SK-N-SH (cell line): Measurements from ENCODE around the gene GALNT12. TPM values are rescaled to one million over a fixed set of nuclear protein-coding genes. Genes with fewer than 3 reads are reported as not detected.

ENCODE experiments used
- CTCF ChIA-PET: fragments of 300-600, 350-600 bp; formaldehyde crosslinking; extraction: SDS; loops from one replicate; lab custom pipeline; 2021; lab: Yijun Ruan, JAX
- POLR2A ChIA-PET: fragments of 350-600 bp; sonication (Branson Sonifier 250); formaldehyde crosslinking; extraction: SDS; loops from one replicate; lab custom pipeline; 2020; ENCODE audit warnings: antibody characterized with exemption, inconsistent platforms; lab: Yijun Ruan, JAX
- DNase-seq: peaks from one replicate; pipeline ENCODE4 v3.0.0; 2012
- H2AFZ ChIP-seq: fragments of 200-600 bp; sonication (generic); 2 replicates; pipeline ENCODE4 v1.8.1; 2016; ENCODE audit warnings: antibody characterized with exemption, mild to moderate bottlenecking, low read depth
- H3F3A ChIP-seq: fragments of 200-600 bp; sonication (generic); replicated peaks from 2 replicates; pipeline ENCODE3; 2016; ENCODE audit warnings: antibody characterized with exemption, mild to moderate bottlenecking; ENCODE audit not compliant: insufficient read depth
- H3K27ac ChIP-seq, 2 experiments: fragments of 200-500 bp in 1 of 2; fragments of 200-600 bp in 1 of 2; sonication (Bioruptor generic) in 1 of 2; sonication (generic), shearing (Covaris generic) in 1 of 2; 2 replicates each; pipeline versions ENCODE4 v1.5.1 to v1.6.1; 2014 to 2016; ENCODE audit warnings: low read depth in 2 of 2, inconsistent platforms in 1 of 2, low read length in 1 of 2, mild to moderate bottlenecking in 1 of 2, mixed read lengths in 1 of 2
- H3K27me3 ChIP-seq: fragments of 200-600 bp; sonication (generic), shearing (Covaris generic); 2 replicates; pipeline ENCODE4 v1.6.1; 2016; ENCODE audit warnings: mixed run types; ENCODE audit not compliant: insufficient read depth
- H3K36me3 ChIP-seq, 2 experiments: fragments of 200-500 bp in 1 of 2; fragments of 200-600 bp in 1 of 2; sonication (Bioruptor generic) in 1 of 2; sonication (generic) in 1 of 2; replicated peaks in 1 of 2; 2 replicates each; pipeline versions ENCODE3 to v1.5.1; 2014 to 2016; ENCODE audit warnings: low read length in 1 of 2, mild to moderate bottlenecking in 1 of 2; ENCODE audit not compliant: insufficient read depth in 2 of 2, control insufficient read depth in 1 of 2
- H3K4me1 ChIP-seq, 2 experiments: fragments of 200-500 bp in 1 of 2; fragments of 200-600 bp in 1 of 2; sonication (Bioruptor generic) in 1 of 2; sonication (generic), shearing (Covaris generic) in 1 of 2; 2 replicates each; pipeline versions ENCODE4 v1.5.1 to v1.6.1; 2014 to 2016; ENCODE audit warnings: low read depth in 1 of 2, low read length in 1 of 2, mixed run types in 1 of 2; ENCODE audit not compliant: insufficient read depth in 2 of 2, control insufficient read depth in 1 of 2
- H3K4me2 ChIP-seq: fragments of 200-600 bp; sonication (generic), shearing (Covaris generic); 2 replicates; pipeline ENCODE4 v1.6.1; 2017; ENCODE audit warnings: mixed run types
- H3K4me3 ChIP-seq, 2 experiments: fragments of 200-500 bp in 1 of 2; fragments of 200-600 bp in 1 of 2; sonication (Bioruptor generic) in 1 of 2; sonication (generic), shearing (Covaris generic) in 1 of 2; 2 replicates each; pipeline versions ENCODE4 v1.5.1 to v1.8.1; 2014 to 2016; ENCODE audit warnings: low read depth in 2 of 2, inconsistent platforms in 1 of 2, low read length in 1 of 2, mild to moderate bottlenecking in 1 of 2, mixed read lengths in 1 of 2, moderate library complexity in 1 of 2
- H3K79me2 ChIP-seq: fragments of 200-600 bp; sonication (generic); 2 replicates; pipeline ENCODE4 v1.8.1; 2017; ENCODE audit warnings: mild to moderate bottlenecking; ENCODE audit not compliant: insufficient read depth
- H3K9ac ChIP-seq: fragments of 200-600 bp; sonication (generic); 2 replicates; pipeline ENCODE4 v1.6.1; 2017; ENCODE audit warnings: mixed run types
- H3K9me2 ChIP-seq: fragments of 200-600 bp; sonication (generic); 2 replicates; pipeline ENCODE4 v1.6.1; 2017; ENCODE audit warnings: mixed run types
- H3K9me3 ChIP-seq: fragments of 200-600 bp; sonication (generic); 2 replicates; pipeline ENCODE4 v1.6.1; 2017; ENCODE audit warnings: mixed run types, mild to moderate bottlenecking, moderate library complexity
- H4K20me1 ChIP-seq: fragments of 200-600 bp; sonication (generic); 2 replicates; pipeline ENCODE4 v1.6.1; 2017; ENCODE audit warnings: mild to moderate bottlenecking, mixed run types; ENCODE audit not compliant: insufficient read depth
- CHD2 ChIP-seq: fragments of 150-350 bp; IDR thresholded peaks from 2 replicates; pipeline ENCODE4 v1.6.1; 2018; ENCODE audit warnings: low read length; ENCODE audit not compliant: partially characterized antibody
- ELF1 ChIP-seq: IDR thresholded peaks from 2 replicates; pipeline ENCODE4 v1.4.0; 2012
- EZH2phosphoT487 ChIP-seq: fragments of 200-600 bp; sonication (generic); IDR thresholded peaks from 2 replicates; pipeline ENCODE4 v1.6.1; 2017; ENCODE audit warnings: low read depth, mixed run types, mild to moderate bottlenecking, antibody characterized with exemption, moderate library complexity, borderline replicate concordance
- FOSL2 ChIP-seq: IDR thresholded peaks from 2 replicates; pipeline ENCODE4 v1.4.0; 2012; ENCODE audit warnings: low read depth, mild to moderate bottlenecking, moderate library complexity, borderline replicate concordance
- FOXJ3 ChIP-seq: sonication (generic); formaldehyde crosslinking; IDR thresholded peaks from 2 replicates; pipeline ENCODE4 v1.5.1; 2020; ENCODE audit warnings: mild to moderate bottlenecking, missing genetic modification reagents
- FOXM1 ChIP-seq: IDR thresholded peaks from 2 replicates; pipeline ENCODE4 v1.4.0; 2012; ENCODE audit warnings: low read depth, mild to moderate bottlenecking
- GABPA ChIP-seq: IDR thresholded peaks from 2 replicates; pipeline ENCODE4 v1.4.0; 2012; ENCODE audit warnings: low read depth, mild to moderate bottlenecking
- GATA2 ChIP-seq: sonication (generic); formaldehyde crosslinking; IDR thresholded peaks from 2 replicates; pipeline ENCODE4 v1.5.0; 2020; ENCODE audit warnings: mild to moderate bottlenecking, missing genetic modification reagents
- JUND ChIP-seq: IDR thresholded peaks from 2 replicates; pipeline ENCODE4 v1.4.0; 2012
- MEF2A ChIP-seq: IDR thresholded peaks from 2 replicates; pipeline ENCODE4 v1.4.0; 2012; ENCODE audit warnings: low read depth, borderline replicate concordance
- MXI1 ChIP-seq: IDR thresholded peaks from 2 replicates; pipeline ENCODE4 v1.6.1; 2012; ENCODE audit warnings: mild to moderate bottlenecking, low read depth, low read length, improper control_type of control experiment
- NFIC ChIP-seq: IDR thresholded peaks from 2 replicates; pipeline ENCODE4 v1.4.0; 2012; ENCODE audit warnings: borderline replicate concordance
- NRF1 ChIP-seq: IDR thresholded peaks from 2 replicates; pipeline ENCODE4 v1.6.1; 2012; ENCODE audit warnings: low read depth, mild to moderate bottlenecking, low read length
- POLR2AphosphoS5 ChIP-seq: IDR thresholded peaks from 2 replicates; pipeline ENCODE4 v1.6.1; 2012; ENCODE audit warnings: low read depth, low read length
- RAD21 ChIP-seq: IDR thresholded peaks from 2 replicates; pipeline ENCODE4 v1.6.1; 2012; ENCODE audit warnings: mild to moderate bottlenecking, low read length
- RFX5 ChIP-seq: IDR thresholded peaks from 2 replicates; pipeline ENCODE4 v1.6.1; 2012; ENCODE audit warnings: mild to moderate bottlenecking, improper control_type of control experiment, low read length
- RXRA ChIP-seq: IDR thresholded peaks from 2 replicates; pipeline ENCODE4 v1.4.0; 2012; ENCODE audit warnings: low read depth, mild to moderate bottlenecking, borderline replicate concordance
- SIN3A ChIP-seq: IDR thresholded peaks from 2 replicates; pipeline ENCODE4 v1.6.1; 2012; ENCODE audit warnings: low read depth, mild to moderate bottlenecking, low read length, moderate library complexity, borderline replicate concordance
- TAF1 ChIP-seq: IDR thresholded peaks from 2 replicates; pipeline ENCODE4 v1.6.1; 2012; ENCODE audit warnings: low read depth, mild to moderate bottlenecking, low read length, moderate library complexity, borderline replicate concordance
- TCF12 ChIP-seq: IDR thresholded peaks from 2 replicates; pipeline ENCODE4 v1.4.0; 2012
- TEAD4 ChIP-seq: IDR thresholded peaks from 2 replicates; pipeline ENCODE4 v1.4.0; 2012; ENCODE audit warnings: mild to moderate bottlenecking, borderline replicate concordance; ENCODE audit not compliant: insufficient read depth
- YY1 ChIP-seq: IDR thresholded peaks from 2 replicates; pipeline ENCODE4 v1.4.0; 2012; ENCODE audit warnings: low read depth, mild to moderate bottlenecking
- WGBS: methylation state at CpG from one replicate; pipeline ENCODE4 v1.1.6; 2017; ENCODE audit warnings: low lambda C conversion rate; 5-methylcytosine and 5-hydroxymethylcytosine counted together
- polyA plus RNA-seq, 3 experiments: library from polyadenylated mRNA; depleted of rRNA; stranded (reverse); fragments of >200 nt; gene quantifications; 2 replicates each; pipeline ENCODE4 v1.2.3, GENCODE V29; 2012
- TF ChIP-seq, protein P1 (sequence below): IDR thresholded peaks from 2 replicates; pipeline ENCODE4; 2012
- TF ChIP-seq, protein P2 (sequence below): IDR thresholded peaks from 2 replicates; pipeline ENCODE4 v1.4.0; 2012; ENCODE audit warnings: low read depth, borderline replicate concordance
- TF ChIP-seq, protein P3 (sequence below): fragments of 150-350 bp; IDR thresholded peaks from 2 replicates; pipeline ENCODE4 v1.6.1; 2017; ENCODE audit warnings: antibody characterized with exemption, low read length, low read depth, borderline replicate concordance
- TF ChIP-seq, protein P4 (sequence below): IDR thresholded peaks from 2 replicates; pipeline ENCODE4 v1.4.0; 2012; ENCODE audit warnings: low read depth, borderline replicate concordance

GALNT12 gene
- polyA plus RNA-seq, 1 of the 3 experiments (the other 2 are of a cell fraction) = 7.4 TPM

DNA sequence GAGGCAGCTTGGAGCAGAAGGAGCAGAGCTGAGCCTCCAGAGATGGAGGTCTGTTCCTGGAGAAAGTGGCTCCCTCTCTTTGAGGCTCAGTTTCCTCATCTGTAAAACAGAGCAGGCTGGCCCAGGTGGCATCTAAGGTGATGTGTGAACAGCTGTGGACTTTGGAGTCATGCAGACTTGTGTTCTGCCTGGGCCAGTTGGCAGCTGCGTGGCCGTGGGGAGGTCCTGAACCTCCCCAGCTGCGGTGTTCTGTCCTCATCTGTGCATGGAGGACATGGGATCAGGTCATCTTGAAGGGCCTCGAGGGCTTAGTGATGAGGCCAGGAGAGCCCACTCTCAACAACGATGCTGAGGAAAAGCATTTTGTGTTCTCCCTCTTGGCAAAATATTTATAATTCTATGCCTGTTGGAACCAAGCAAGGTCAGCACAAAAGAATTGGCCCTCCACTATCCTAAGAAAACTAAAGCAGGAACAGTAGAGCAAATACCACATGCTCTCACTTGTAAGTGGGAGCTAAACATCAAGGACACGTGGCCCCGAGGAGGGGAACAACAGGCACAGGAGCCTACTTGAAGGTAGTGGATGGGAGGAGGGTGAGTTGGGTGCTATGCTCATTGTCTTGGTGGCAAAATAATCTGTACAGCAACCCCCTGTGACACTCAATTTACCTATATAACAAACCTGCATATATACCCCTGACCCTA, 73.0 kb downstream of the GALNT12 start:
- Histone ChIP-seq H3K79me2 (no peaks in the 10 kb centered on the region), H3F3A (no peaks in the 10 kb centered on the region), H3K4me3 (no peak overlapping the region), H2AFZ (no peak overlapping the region), H3K9me3 (no peaks in the 10 kb centered on the region), H3K27ac (no peak overlapping the region), H3K36me3 (no peaks in the 10 kb centered on the region), H3K4me1 (no peaks in the 10 kb centered on the region), H3K27me3 (no peaks in the 10 kb centered on the region; the same call in 1 of the 2 replicates), H4K20me1 (no peaks in the 10 kb centered on the region), H3K9ac (no peak overlapping the region), H3K9me2 (no peaks in the 10 kb centered on the region), H3K4me2 (no peak overlapping the region)
- 43% methylated on average over 4 of the region's 7 CpGs for WGBS
- DNase-seq = no peak
- ChIA-PET POLR2A (no interaction called here), CTCF (interaction anchor here (0.9 kb wide), 1 partner anchor 32 kb away, joined by 3 read pairs; no protein-coding TSS in a partner anchor)
- no peak for TF ChIP-seq MEF2A
- TF ChIP-seq GABPA = no peak
- no peak for TF ChIP-seq TCF12
- no peak for TF ChIP-seq FOXM1
- TF ChIP-seq RFX5 = no peak
- no peak for TF ChIP-seq MXI1
- TF ChIP-seq, protein P1, sequence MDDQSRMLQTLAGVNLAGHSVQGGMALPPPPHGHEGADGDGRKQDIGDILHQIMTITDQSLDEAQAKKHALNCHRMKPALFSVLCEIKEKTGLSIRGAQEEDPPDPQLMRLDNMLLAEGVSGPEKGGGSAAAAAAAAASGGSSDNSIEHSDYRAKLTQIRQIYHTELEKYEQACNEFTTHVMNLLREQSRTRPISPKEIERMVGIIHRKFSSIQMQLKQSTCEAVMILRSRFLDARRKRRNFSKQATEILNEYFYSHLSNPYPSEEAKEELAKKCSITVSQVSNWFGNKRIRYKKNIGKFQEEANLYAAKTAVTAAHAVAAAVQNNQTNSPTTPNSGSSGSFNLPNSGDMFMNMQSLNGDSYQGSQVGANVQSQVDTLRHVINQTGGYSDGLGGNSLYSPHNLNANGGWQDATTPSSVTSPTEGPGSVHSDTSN = no peak
- TF ChIP-seq FOSL2 = no peak
- TF ChIP-seq NRF1 = no peak
- TF ChIP-seq EZH2phosphoT487 = no peak

DNA sequence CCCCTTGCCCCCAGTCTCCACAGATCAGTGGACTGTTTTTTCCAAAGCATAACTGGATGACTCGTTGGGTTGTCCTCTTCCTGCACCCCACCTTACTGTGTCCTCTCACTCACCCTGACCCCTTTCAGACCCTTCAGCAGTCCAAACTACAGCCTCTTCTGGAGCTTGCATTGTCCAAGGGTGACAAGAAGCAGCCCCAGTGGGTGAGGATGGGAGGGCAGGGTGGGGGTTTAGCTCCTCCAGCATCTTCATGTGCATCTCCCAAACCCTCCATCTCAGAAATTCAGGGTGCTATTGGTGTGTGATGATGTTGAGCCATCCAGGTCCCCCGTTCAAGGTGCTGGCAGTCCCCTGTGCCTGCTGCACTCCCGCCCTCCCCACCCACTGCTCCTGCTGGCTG, 73.9 kb downstream of the GALNT12 start:
- no peaks in the 10 kb centered on the region for H3F3A ChIP-seq
- DNase-seq = no peak
- WGBS = 23% methylated on average over 3 of the region's 3 CpGs
- H3K4me2 ChIP-seq = no peak overlapping the region
- H3K9me3 ChIP-seq = no peaks in the 10 kb centered on the region
- no peaks in the 10 kb centered on the region for H3K79me2 ChIP-seq
- ChIA-PET POLR2A (no interaction called here), CTCF (no interaction called here)
- TF ChIP-seq YY1 (no peak), RXRA (no peak), GABPA (no peak), JUND (no peak), MXI1 (no peak), CHD2 (no peak), TEAD4 (no peak), POLR2AphosphoS5 (no peak), GATA2 (CRISPR knock-in tag) (no peak), NRF1 (no peak), NFIC (no peak), MEF2A (no peak), TAF1 (no peak), FOXJ3 (CRISPR knock-in tag) (no peak), RAD21 (no peak), SIN3A (no peak), ELF1 (no peak)
- TF ChIP-seq, protein P2, sequence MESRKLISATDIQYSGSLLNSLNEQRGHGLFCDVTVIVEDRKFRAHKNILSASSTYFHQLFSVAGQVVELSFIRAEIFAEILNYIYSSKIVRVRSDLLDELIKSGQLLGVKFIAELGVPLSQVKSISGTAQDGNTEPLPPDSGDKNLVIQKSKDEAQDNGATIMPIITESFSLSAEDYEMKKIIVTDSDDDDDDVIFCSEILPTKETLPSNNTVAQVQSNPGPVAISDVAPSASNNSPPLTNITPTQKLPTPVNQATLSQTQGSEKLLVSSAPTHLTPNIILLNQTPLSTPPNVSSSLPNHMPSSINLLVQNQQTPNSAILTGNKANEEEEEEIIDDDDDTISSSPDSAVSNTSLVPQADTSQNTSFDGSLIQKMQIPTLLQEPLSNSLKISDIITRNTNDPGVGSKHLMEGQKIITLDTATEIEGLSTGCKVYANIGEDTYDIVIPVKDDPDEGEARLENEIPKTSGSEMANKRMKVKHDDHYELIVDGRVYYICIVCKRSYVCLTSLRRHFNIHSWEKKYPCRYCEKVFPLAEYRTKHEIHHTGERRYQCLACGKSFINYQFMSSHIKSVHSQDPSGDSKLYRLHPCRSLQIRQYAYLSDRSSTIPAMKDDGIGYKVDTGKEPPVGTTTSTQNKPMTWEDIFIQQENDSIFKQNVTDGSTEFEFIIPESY = no peak
- TF ChIP-seq, protein P3, sequence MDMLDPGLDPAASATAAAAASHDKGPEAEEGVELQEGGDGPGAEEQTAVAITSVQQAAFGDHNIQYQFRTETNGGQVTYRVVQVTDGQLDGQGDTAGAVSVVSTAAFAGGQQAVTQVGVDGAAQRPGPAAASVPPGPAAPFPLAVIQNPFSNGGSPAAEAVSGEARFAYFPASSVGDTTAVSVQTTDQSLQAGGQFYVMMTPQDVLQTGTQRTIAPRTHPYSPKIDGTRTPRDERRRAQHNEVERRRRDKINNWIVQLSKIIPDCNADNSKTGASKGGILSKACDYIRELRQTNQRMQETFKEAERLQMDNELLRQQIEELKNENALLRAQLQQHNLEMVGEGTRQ = no peak
- TF ChIP-seq, protein P4, sequence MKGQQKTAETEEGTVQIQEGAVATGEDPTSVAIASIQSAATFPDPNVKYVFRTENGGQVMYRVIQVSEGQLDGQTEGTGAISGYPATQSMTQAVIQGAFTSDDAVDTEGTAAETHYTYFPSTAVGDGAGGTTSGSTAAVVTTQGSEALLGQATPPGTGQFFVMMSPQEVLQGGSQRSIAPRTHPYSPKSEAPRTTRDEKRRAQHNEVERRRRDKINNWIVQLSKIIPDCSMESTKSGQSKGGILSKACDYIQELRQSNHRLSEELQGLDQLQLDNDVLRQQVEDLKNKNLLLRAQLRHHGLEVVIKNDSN = no peak
- H3K4me1 ChIP-seq = no peaks in the 10 kb centered on the region
- no peak overlapping the region for H2AFZ ChIP-seq
- H3K36me3 ChIP-seq = no peaks in the 10 kb centered on the region
- H3K4me3 ChIP-seq = no peak overlapping the region
- H4K20me1 ChIP-seq = no peaks in the 10 kb centered on the region
- no peak overlapping the region for H3K9ac ChIP-seq
- no peaks in the 10 kb centered on the region for H3K9me2 ChIP-seq
- no peak overlapping the region for H3K27ac ChIP-seq
- no peaks in the 10 kb centered on the region; the same call in 1 of the 2 replicates for H3K27me3 ChIP-seq
